ENCODE data around the gene FBXL7. TPM values are rescaled to one million over a fixed set of nuclear protein-coding genes. Genes with fewer than 3 reads are reported as not detected.
A peak's percentile ranks its signal among the peaks of the same experiment; 100 is the strongest.

Gene FBXL7
- total and polyA plus RNA-seq, 12 donors = 8.7 to 33.4 (median 23.5) TPM

DNA sequence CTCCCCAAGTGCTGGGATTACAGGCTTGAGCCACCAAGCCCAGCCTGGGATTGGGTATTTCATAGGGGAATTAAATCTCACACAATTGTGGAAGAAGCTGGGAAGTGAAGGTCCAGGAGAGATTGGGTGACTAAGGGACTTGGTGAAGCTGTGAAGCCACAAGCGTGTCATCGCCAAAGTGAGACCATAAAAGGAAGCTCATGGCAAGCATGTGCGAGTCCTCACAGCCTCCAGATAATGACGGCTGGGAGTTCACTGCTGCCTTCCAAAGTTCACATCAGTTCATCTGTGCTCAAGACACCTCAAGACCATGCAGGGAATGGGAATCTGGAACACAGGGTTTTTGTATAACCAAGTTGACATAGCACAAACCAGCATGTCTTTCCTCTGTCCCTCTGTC is 469.0 kb downstream of the FBXL7 start:
- no peak for DNase-seq
- no peaks in the 10 kb centered on the region for H3K27me3 ChIP-seq
- ATAC-seq = peak in 2 of 8 donors; percentile 37 to 38
- 58 to 65% methylated on average over 4 of the region's 4 CpGs for whole genome bisulfite sequencing, 2 donors
- intact Hi-C loops (cut with DNase I) = loop anchor here in 1 of 10 donors (2.0 kb wide), 1 partner anchor 42 kb away; no protein-coding TSS in a partner anchor
- no peaks in the 10 kb centered on the region for H3K9me3 ChIP-seq
- H3K4me1 ChIP-seq = peaks cover 0 to 7% (median 0%) of the 10 kb centered on the region in 9 donors
- H3K4me3 ChIP-seq = no peak overlapping the region
- TF ChIP-seq, protein P1, sequence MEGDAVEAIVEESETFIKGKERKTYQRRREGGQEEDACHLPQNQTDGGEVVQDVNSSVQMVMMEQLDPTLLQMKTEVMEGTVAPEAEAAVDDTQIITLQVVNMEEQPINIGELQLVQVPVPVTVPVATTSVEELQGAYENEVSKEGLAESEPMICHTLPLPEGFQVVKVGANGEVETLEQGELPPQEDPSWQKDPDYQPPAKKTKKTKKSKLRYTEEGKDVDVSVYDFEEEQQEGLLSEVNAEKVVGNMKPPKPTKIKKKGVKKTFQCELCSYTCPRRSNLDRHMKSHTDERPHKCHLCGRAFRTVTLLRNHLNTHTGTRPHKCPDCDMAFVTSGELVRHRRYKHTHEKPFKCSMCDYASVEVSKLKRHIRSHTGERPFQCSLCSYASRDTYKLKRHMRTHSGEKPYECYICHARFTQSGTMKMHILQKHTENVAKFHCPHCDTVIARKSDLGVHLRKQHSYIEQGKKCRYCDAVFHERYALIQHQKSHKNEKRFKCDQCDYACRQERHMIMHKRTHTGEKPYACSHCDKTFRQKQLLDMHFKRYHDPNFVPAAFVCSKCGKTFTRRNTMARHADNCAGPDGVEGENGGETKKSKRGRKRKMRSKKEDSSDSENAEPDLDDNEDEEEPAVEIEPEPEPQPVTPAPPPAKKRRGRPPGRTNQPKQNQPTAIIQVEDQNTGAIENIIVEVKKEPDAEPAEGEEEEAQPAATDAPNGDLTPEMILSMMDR (IDR thresholded peaks at IDR 0.05) = no peak
- no peaks in the 10 kb centered on the region for H3K36me3 ChIP-seq
- H3K27ac ChIP-seq = no peak overlapping the region

DNA sequence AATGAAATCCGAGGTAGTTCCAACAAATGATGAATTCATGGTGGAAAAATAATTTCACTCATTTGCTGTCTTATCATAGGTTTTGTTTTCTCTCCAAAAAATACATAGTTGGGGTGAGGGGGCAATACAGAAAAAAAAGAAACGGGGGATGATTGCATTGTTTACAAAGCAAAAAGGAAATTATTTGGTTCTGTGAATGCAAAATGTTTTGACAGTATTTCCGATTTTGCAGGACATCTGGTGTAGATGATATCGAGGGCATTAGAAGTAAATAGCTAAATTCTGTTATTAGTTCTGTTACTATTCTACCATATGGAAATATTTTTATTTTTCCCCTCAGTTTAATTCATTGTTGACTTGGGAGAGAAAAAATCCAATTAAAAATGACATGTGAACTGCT is 477.9 kb downstream of the FBXL7 start:
- intact Hi-C loops (cut with DNase I) = no loop called here
- no peak overlapping the region for H3K27ac ChIP-seq
- H3K4me1 ChIP-seq = peaks cover 0 to 15% (median 0%) of the 10 kb centered on the region in 9 donors
- TF ChIP-seq, protein P1 (IDR thresholded peaks at IDR 0.05) = no peak
- DNase-seq = no peak
- no peak overlapping the region for H3K4me3 ChIP-seq
- ATAC-seq = no peak
- no peaks in the 10 kb centered on the region for H3K27me3 ChIP-seq
- peaks cover 0 to 10% (median 0%) of the 10 kb centered on the region in 11 donors for H3K9me3 ChIP-seq
- WGBS, 2 donors = 76 to 85% methylated on average over 4 of the region's 4 CpGs
- no peaks in the 10 kb centered on the region for H3K36me3 ChIP-seq

DNA sequence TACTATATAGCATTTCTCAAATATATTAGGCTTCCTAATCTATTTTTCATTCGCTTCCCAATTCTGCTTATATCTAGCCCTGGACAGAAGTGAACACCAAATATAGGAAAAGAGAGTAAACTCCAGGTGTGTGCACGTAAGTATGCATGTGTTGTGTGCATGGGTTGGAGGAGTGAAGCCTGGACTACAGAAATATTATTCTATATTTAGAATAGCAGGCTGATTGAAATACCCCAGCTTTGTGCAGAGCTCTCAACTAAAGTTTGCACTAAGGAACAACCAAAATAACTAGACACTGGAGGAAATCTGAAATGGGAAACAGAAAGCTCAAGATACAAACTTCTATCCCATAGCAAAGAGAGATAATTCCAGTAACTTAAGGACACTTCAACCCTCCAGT is 480.9 kb downstream of the FBXL7 start:
- Histone ChIP-seq H3K4me1 (peaks cover 0 to 19% (median 0%) of the 10 kb centered on the region in 9 donors), H3K27ac (no peak overlapping the region), H3K9me3 (no peaks in the 10 kb centered on the region), H3K36me3 (no peaks in the 10 kb centered on the region), H3K4me3 (no peak overlapping the region), H3K27me3 (no peaks in the 10 kb centered on the region)
- TF ChIP-seq, protein P1 (IDR thresholded peaks at IDR 0.05) = no peak
- ATAC-seq (peak in 2 of 8 donors; percentile 50 to 55), DNase-seq (no peak)
- intact Hi-C loops (cut with DNase I) = loop anchor here in 1 of 10 donors (10.0 kb wide), 1 partner anchor 156 kb away; no protein-coding TSS in a partner anchor
- 58 to 70% methylated on average over 2 of the region's 2 CpGs for WGBS, 2 donors

DNA sequence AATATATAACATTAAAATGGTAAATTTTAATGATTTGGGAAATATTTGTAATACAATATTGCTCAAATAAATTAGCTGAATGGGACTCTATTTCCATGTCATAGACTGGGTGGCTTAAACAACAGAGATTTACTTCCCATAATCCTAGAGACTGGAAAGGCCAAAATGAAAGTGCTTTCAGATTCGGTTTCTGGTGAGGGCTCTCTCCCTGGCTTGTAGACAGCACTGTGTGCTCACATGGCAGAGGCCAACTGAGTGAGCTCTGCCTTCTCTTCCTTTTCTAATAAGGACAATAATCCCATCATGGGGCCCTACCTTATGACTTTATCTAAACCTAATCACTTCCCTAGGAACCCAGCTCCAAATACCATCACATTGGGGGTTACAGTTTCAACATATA is 483.4 kb downstream of the FBXL7 start:
- Histone ChIP-seq H3K36me3 (no peaks in the 10 kb centered on the region), H3K4me3 (no peak overlapping the region), H3K4me1 (peaks cover 0 to 19% (median 0%) of the 10 kb centered on the region in 9 donors), H3K27ac (no peak overlapping the region), H3K9me3 (no peaks in the 10 kb centered on the region), H3K27me3 (no peaks in the 10 kb centered on the region)
- peak in 2 of 8 donors; percentile 28 to 35 for ATAC-seq
- DNase-seq = no peak
- TF ChIP-seq, protein P1 (IDR thresholded peaks at IDR 0.05) = no peak
- 51 to 66% methylated on average over 1 of the region's 1 CpG for WGBS, 2 donors
- intact Hi-C loops (cut with DNase I) = loop anchor here in 1 of 10 donors (10.0 kb wide), 1 partner anchor 159 kb away; no protein-coding TSS in a partner anchor

Small RNAs within 50 kb of the gene (microRNA-seq; reads per million reads assigned to microRNA genes)
- gene MIR887 = 170 to 177 reads per million in 2 donors

Data from heart right ventricle (tissue), 16 donors.